Transverse colon (tissue), 4 donors: Measurements from ENCODE around the gene PIGC. TPM values are rescaled to one million over a fixed set of nuclear protein-coding genes. Genes with fewer than 3 reads are reported as not detected.

Source experiments
- DNase-seq: peaks from one replicate; pipeline ENCODE4 v3.0.0-alpha.2; 2019
- H3K27ac ChIP-seq, 4 donors: fragments of 200-600 bp; sonication (generic); 2 replicates each; pipeline ENCODE4 v1.5.1; 2016 to 2018; ENCODE audit warnings: inconsistent platforms in 4 of 4
- H3K27me3 ChIP-seq: fragments of 200-600 bp; sonication (generic); 2 replicates; pipeline ENCODE4 v1.5.1; 2017; ENCODE audit warnings: inconsistent platforms
- H3K36me3 ChIP-seq, 4 donors: fragments of 200-600 bp; sonication (generic); 2 replicates each; pipeline ENCODE4 v1.5.1; 2017 to 2019; ENCODE audit warnings: inconsistent platforms in 4 of 4
- H3K4me1 ChIP-seq, 4 donors: fragments of 200-600 bp; sonication (generic); 2 replicates each; pipeline ENCODE4 v1.5.1; 2017 to 2020; ENCODE audit warnings: inconsistent platforms in 4 of 4
- H3K4me3 ChIP-seq, 4 donors: fragments of 200-600 bp; sonication (generic); 1 replicate in 1 of 4; 2 replicates in 3 of 4; pipeline versions ENCODE4 v1.5.1 to v1.6.1; 2017 to 2019; ENCODE audit warnings: inconsistent platforms in 4 of 4
- H3K9me3 ChIP-seq, 2 donors: fragments of 200-600 bp; sonication (generic); 2 replicates each; pipeline ENCODE4 v1.5.1; 2017 to 2019; ENCODE audit warnings: inconsistent platforms in 2 of 2
- CTCF ChIP-seq, 5 experiments: fragments of 200-600 bp in 3 of 5; fragments of 450-650 bp in 2 of 5; sonication (generic) in 3 of 5; IDR thresholded peaks; 1 replicate in 2 of 5; 2 replicates in 3 of 5; pipeline ENCODE4 v1.5.1; 2016 to 2017; ENCODE audit warnings: antibody characterized with exemption in 5 of 5, inconsistent platforms in 3 of 5, mild to moderate bottlenecking in 2 of 5, moderate library complexity in 1 of 5
- EP300 ChIP-seq: sonication (generic); formaldehyde crosslinking; IDR thresholded peaks from one replicate; pipeline ENCODE4 v1.6.1; 2017; ENCODE audit warnings: antibody characterized with exemption, low read depth
- POLR2A ChIP-seq: fragments of 450-650 bp; IDR thresholded peaks from one replicate; pipeline ENCODE4 v1.6.1; 2016; ENCODE audit warnings: antibody characterized with exemption, mild to moderate bottlenecking, moderate library complexity
- POLR2AphosphoS5 ChIP-seq, 3 donors: sonication (generic); formaldehyde crosslinking; IDR thresholded peaks; one replicate each; pipeline ENCODE4 v1.6.1; 2016; ENCODE audit warnings: antibody characterized with exemption in 3 of 3
- WGBS, 2 donors: methylation state at CpG; one replicate each; pipeline ENCODE4 v1.1.5; 2018; ENCODE audit warnings: low coverage in 1 of 2; 5-methylcytosine and 5-hydroxymethylcytosine counted together
- in situ Hi-C, 4 donors: fragments of 200-750 bp; cut with MboI; loops; one replicate each; pipeline versions ENCODE4 v1.15.0 to v1.15.1; 2017; ENCODE audit warnings: low sequenced_read_pairs in 3 of 4, low pct_ligation_motif_present in 1 of 4, low pct_unique_long_range_greater_than_20kb in 1 of 4
- intact Hi-C: fragments of 100-400 bp; cut with DNase I; formaldehyde crosslinking; loops from one replicate; pipeline ENCODE4 v1.15.1; 2023; ENCODE audit warnings: low total_unique reads
- total RNA-seq, 4 donors: library from RNA; depleted of rRNA; stranded (reverse); fragments of >200 nt; gene quantifications; one replicate each; pipeline ENCODE4 v1.1.0, GENCODE V29; 2016

Gene PIGC
- total RNA-seq, 4 donors from 2014 or later, result 9.8 to 43.8 (median 22.8) TPM

- Histone ChIP-seq H3K4me3 (no peak overlapping the region), H3K4me1 (peaks cover 0 to 16% (median 4%) of the 10 kb centered on the region in 4 donors), H3K36me3 (no peaks in the 10 kb centered on the region), H3K27me3 (no peaks in the 10 kb centered on the region), H3K9me3 (no peaks in the 10 kb centered on the region), H3K27ac (no peak overlapping the region)
- DNase-seq, result peak; percentile 31
- WGBS, 2 donors, result 79 to 86% methylated on average over 1 of the region's 1 CpG
- TF ChIP-seq CTCF (IDR thresholded peaks at IDR 0.05) (peak; percentile 60 to 75 (median 64)), POLR2AphosphoS5 (IDR thresholded peaks at IDR 0.05) (no peak), POLR2A (no peak)
- in situ Hi-C loops (loop anchor here in 1 of 4 donors (25.0 kb wide), 2 partner anchors 417 to 642 kb away; partner anchors contain the start of gene METTL13), intact Hi-C loops (no loop called here)
These were observed 14.3 kb downstream of the PIGC start for GRCh38 chr1:172429331-172430127.

- H3K36me3 ChIP-seq, result no peaks in the 10 kb centered on the region
- TF ChIP-seq POLR2AphosphoS5 (IDR thresholded peaks at IDR 0.05), result no peak
- TF ChIP-seq EP300, result no peak
- no peak for TF ChIP-seq CTCF (IDR thresholded peaks at IDR 0.05)
- TF ChIP-seq POLR2A, result no peak
- no peaks in the 10 kb centered on the region for H3K27me3 ChIP-seq
- in situ Hi-C loops, result loop anchor here in 1 of 4 donors (25.0 kb wide), 2 partner anchors 415 to 640 kb away; partner anchors contain the start of gene METTL13
- H3K4me1 ChIP-seq, result peaks cover 0 to 11% (median 3%) of the 10 kb centered on the region in 4 donors
- H3K27ac ChIP-seq, result no peak overlapping the region
- no peak for DNase-seq
- WGBS, 2 donors, result 90 to 98% methylated on average over 2 of the region's 2 CpGs
- H3K9me3 ChIP-seq, result no peaks in the 10 kb centered on the region
- intact Hi-C loops, result no loop called here
- H3K4me3 ChIP-seq, result no peak overlapping the region
These were observed 16.7 kb downstream of the PIGC start for GRCh38 chr1:172427191-172427590.

GRCh38 chr1:172425339-172425738 lies 18.5 kb downstream of the PIGC start:
- no peak for TF ChIP-seq POLR2A
- TF ChIP-seq POLR2AphosphoS5 (IDR thresholded peaks at IDR 0.05), result no peak
- TF ChIP-seq EP300, result no peak
- no peak for TF ChIP-seq CTCF (IDR thresholded peaks at IDR 0.05)
- intact Hi-C loops (no loop called here), in situ Hi-C loops (loop anchor here in 1 of 4 donors (25.0 kb wide), 2 partner anchors 413 to 638 kb away; partner anchors contain the start of gene METTL13)
- Histone ChIP-seq H3K4me1 (no peaks in the 10 kb centered on the region), H3K27ac (no peak overlapping the region), H3K4me3 (no peak overlapping the region), H3K27me3 (no peaks in the 10 kb centered on the region), H3K36me3 (no peaks in the 10 kb centered on the region), H3K9me3 (no peaks in the 10 kb centered on the region)
- WGBS, 2 donors, result 97 to 100% methylated on average over 3 of the region's 3 CpGs
- no peak for DNase-seq

- Histone ChIP-seq H3K4me1 (no peaks in the 10 kb centered on the region), H3K27me3 (no peaks in the 10 kb centered on the region), H3K9me3 (no peaks in the 10 kb centered on the region), H3K4me3 (no peak overlapping the region), H3K27ac (no peak overlapping the region), H3K36me3 (no peaks in the 10 kb centered on the region)
- in situ Hi-C loops, result loop anchor here in 2 of 4 donors (25.0 kb wide), 3 partner anchors 336 to 611 kb away; no protein-coding TSS in a partner anchor
- 92 to 96% methylated on average over 2 of the region's 2 CpGs for WGBS, 2 donors
- DNase-seq, result no peak
- no peak for TF ChIP-seq CTCF (IDR thresholded peaks at IDR 0.05)
- TF ChIP-seq POLR2A, result no peak
- no peak for TF ChIP-seq EP300
- no peak for TF ChIP-seq POLR2AphosphoS5 (IDR thresholded peaks at IDR 0.05)
- intact Hi-C loops, result no loop called here
These were observed 20.5 kb downstream of the PIGC start for GRCh38 chr1:172423336-172423735.
